GM23248 (cell line): ENCODE measurements around the gene SS18. TPM values are rescaled to one million over a fixed set of nuclear protein-coding genes. Genes with fewer than 3 reads are reported as not detected.
A peak's percentile ranks its signal among the peaks of the same experiment; 100 is the strongest.

ENCODE experiments used
- DNase-seq: peaks from one replicate; pipeline ENCODE4 v3.0.0-alpha.2; 2015
- H2AFZ ChIP-seq: fragments of 200-600 bp; sonication (generic); 2 replicates; pipeline ENCODE4 v1.6.1; 2016; ENCODE audit warnings: antibody characterized with exemption
- H3F3A ChIP-seq: fragments of 200-600 bp; sonication (generic); 2 replicates; pipeline ENCODE4 v1.6.1; 2016; ENCODE audit warnings: mild to moderate bottlenecking, antibody characterized with exemption, mixed run types; ENCODE audit not compliant: insufficient read depth
- H3K27ac ChIP-seq: fragments of 200-600 bp; sonication (generic); 2 replicates; pipeline ENCODE4 v1.5.1; 2016; ENCODE audit warnings: mild to moderate bottlenecking
- H3K27me3 ChIP-seq: fragments of 200-600 bp; sonication (generic); replicated peaks from 2 replicates; pipeline ENCODE4 v1.6.1; 2016; ENCODE audit warnings: mild to moderate bottlenecking; ENCODE audit not compliant: insufficient read depth
- H3K36me3 ChIP-seq: fragments of 200-600 bp; sonication (generic); 2 replicates; pipeline ENCODE4 v1.6.1; 2016; ENCODE audit warnings: low read depth, mild to moderate bottlenecking
- H3K4me1 ChIP-seq: fragments of 200-600 bp; sonication (generic); 2 replicates; pipeline ENCODE4 v1.6.1; 2016; ENCODE audit warnings: mild to moderate bottlenecking; ENCODE audit not compliant: insufficient read depth
- H3K4me2 ChIP-seq: fragments of 200-600 bp; sonication (generic); one replicate; pipeline ENCODE4 v1.6.1; 2016; ENCODE audit warnings: mild to moderate bottlenecking; ENCODE audit not compliant: unreplicated experiment
- H3K4me3 ChIP-seq: fragments of 200-600 bp; sonication (generic); 2 replicates; pipeline ENCODE4 v1.5.1; 2016; ENCODE audit warnings: mild to moderate bottlenecking
- H3K79me2 ChIP-seq: fragments of 200-600 bp; sonication (generic); 2 replicates; pipeline ENCODE4 v1.6.1; 2016; ENCODE audit warnings: mild to moderate bottlenecking; ENCODE audit not compliant: insufficient read depth
- H3K9ac ChIP-seq: fragments of 200-600 bp; sonication (generic); 2 replicates; pipeline ENCODE4 v1.6.1; 2016; ENCODE audit warnings: mild to moderate bottlenecking
- H3K9me2 ChIP-seq: fragments of 200-600 bp; sonication (generic); 2 replicates; pipeline ENCODE4 v1.6.1; 2016; ENCODE audit warnings: mixed run types, mild to moderate bottlenecking, moderate library complexity; ENCODE audit not compliant: insufficient read depth
- H3K9me3 ChIP-seq: fragments of 200-600 bp; sonication (generic); one replicate; pipeline ENCODE4 v1.6.1; 2017; ENCODE audit warnings: low read depth
- H4K20me1 ChIP-seq: fragments of 200-600 bp; sonication (generic); 2 replicates; pipeline ENCODE4 v1.6.0; 2016; ENCODE audit not compliant: insufficient read depth
- EZH2 ChIP-seq: fragments of 200-600 bp; sonication (generic); IDR thresholded peaks from 2 replicates; pipeline ENCODE4 v1.6.1; 2018; ENCODE audit warnings: antibody characterized with exemption, mild to moderate bottlenecking; ENCODE audit not compliant: insufficient read depth, poor library complexity, severe bottlenecking
- EZH2phosphoT487 ChIP-seq: fragments of 200-600 bp; sonication (generic); IDR thresholded peaks from 2 replicates; pipeline ENCODE4 v1.6.1; 2018; ENCODE audit warnings: antibody characterized with exemption, moderate library complexity, mild to moderate bottlenecking, low read depth; ENCODE audit not compliant: insufficient read depth
- WGBS, 2 experiments: methylation state at CpG; one replicate each; pipeline ENCODE4 v1.1.6; 2015 to 2017; ENCODE audit warnings: low lambda C conversion rate in 2 of 2, low coverage in 1 of 2; ENCODE audit errors: missing lambda C conversion rate in 2 of 2; 5-methylcytosine and 5-hydroxymethylcytosine counted together
- in situ Hi-C: fragments of 300-500 bp; cut with MboI; formaldehyde crosslinking; loops from 2 replicates; pipeline ENCODE4 v1.15.0; 2020
- polyA plus RNA-seq: library from polyadenylated mRNA; unstranded; fragments of >200 nt; fragmentation: Nextera tagmentation; extraction: Ambion mirVana; gene quantifications from 2 replicates; pipeline ENCODE4 v1.2.1, GENCODE V29; 2016
- total RNA-seq: library from RNA; depleted of rRNA; stranded (reverse); fragments of >200 nt; shearing (Covaris generic); gene quantifications from 2 replicates; pipeline ENCODE4 v1.2.3, GENCODE V29; 2014

SS18 gene
- total and polyA plus RNA-seq, 2 experiments from 2014 or later = 73.1 to 125 TPM

GRCh38 chr18:26003817-26004216 lies 86.6 kb downstream of the SS18 start:
- DNase-seq = no peak
- Histone ChIP-seq H3K9ac (no peak overlapping the region), H3K27me3 (no peaks in the 10 kb centered on the region), H3K9me2 (no peaks in the 10 kb centered on the region), H3K79me2 (no peaks in the 10 kb centered on the region), H3K9me3 (no peaks in the 10 kb centered on the region), H3K4me3 (no peak overlapping the region), H3F3A (peaks cover 16% of the 10 kb centered on the region; the same call in 1 of the 2 replicates), H4K20me1 (no peaks in the 10 kb centered on the region), H2AFZ (no peak overlapping the region), H3K36me3 (no peaks in the 10 kb centered on the region), H3K4me2 (no peak overlapping the region), H3K4me1 (no peaks in the 10 kb centered on the region), H3K27ac (no peak overlapping the region)
- TF ChIP-seq EZH2phosphoT487 (no peak), EZH2 (no peak)
- WGBS, 2 experiments = 71 to 74% methylated on average over 4 of the region's 4 CpGs
- in situ Hi-C loops = no loop called here

- no peaks in the 10 kb centered on the region for H3K4me1 ChIP-seq
- no peaks in the 10 kb centered on the region for H3K9me3 ChIP-seq
- H3K27me3 ChIP-seq = no peaks in the 10 kb centered on the region
- H3K4me3 ChIP-seq = no peak overlapping the region
- DNase-seq = peak; percentile 6
- H3K79me2 ChIP-seq = no peaks in the 10 kb centered on the region
- peaks cover 12% of the 10 kb centered on the region; the same call in 1 of the 2 replicates for H3F3A ChIP-seq
- no peaks in the 10 kb centered on the region for H4K20me1 ChIP-seq
- WGBS, 2 experiments = 68 to 83% methylated on average over 2 of the region's 2 CpGs
- no peak overlapping the region for H3K9ac ChIP-seq
- H3K9me2 ChIP-seq = no peaks in the 10 kb centered on the region
- H3K4me2 ChIP-seq = no peak overlapping the region
- H3K27ac ChIP-seq = no peak overlapping the region
- in situ Hi-C loops = no loop called here
- no peak overlapping the region for H2AFZ ChIP-seq
- TF ChIP-seq EZH2phosphoT487 (no peak), EZH2 (no peak)
- no peaks in the 10 kb centered on the region for H3K36me3 ChIP-seq
Observed at GRCh38 chr18:26003356-26003755, 87.1 kb downstream of the SS18 start.

GRCh38 chr18:26002375-26002910 lies 88.0 kb downstream of the SS18 start:
- in situ Hi-C loops = no loop called here
- Histone ChIP-seq H3K27me3 (no peaks in the 10 kb centered on the region), H3K9me3 (no peaks in the 10 kb centered on the region), H3F3A (peaks cover 8% of the 10 kb centered on the region; the same call in 1 of the 2 replicates), H3K4me3 (no peak overlapping the region), H3K9me2 (no peaks in the 10 kb centered on the region), H3K9ac (no peak overlapping the region), H4K20me1 (no peaks in the 10 kb centered on the region), H3K4me2 (no peak overlapping the region), H3K4me1 (no peaks in the 10 kb centered on the region), H3K36me3 (no peaks in the 10 kb centered on the region), H2AFZ (no peak overlapping the region), H3K79me2 (no peaks in the 10 kb centered on the region), H3K27ac (no peak overlapping the region)
- DNase-seq = no peak
- WGBS, 2 experiments = 91 to 100% methylated on average over 1 of the region's 1 CpG
- TF ChIP-seq EZH2phosphoT487 (no peak), EZH2 (no peak)

- Histone ChIP-seq H3K79me2 (no peaks in the 10 kb centered on the region), H3K4me1 (no peaks in the 10 kb centered on the region), H3K9ac (no peak overlapping the region), H3K27me3 (no peaks in the 10 kb centered on the region), H3K4me2 (no peak overlapping the region), H4K20me1 (no peaks in the 10 kb centered on the region), H2AFZ (no peak overlapping the region), H3K4me3 (no peak overlapping the region), H3K36me3 (no peaks in the 10 kb centered on the region), H3K9me3 (no peaks in the 10 kb centered on the region), H3K27ac (no peak overlapping the region), H3F3A (no peaks in the 10 kb centered on the region), H3K9me2 (no peaks in the 10 kb centered on the region)
- no peak for DNase-seq
- in situ Hi-C loops = no loop called here
- TF ChIP-seq EZH2 (no peak), EZH2phosphoT487 (no peak)
Observed at GRCh38 chr18:25998461-25998860, 92.0 kb downstream of the SS18 start.

- Histone ChIP-seq H2AFZ (no peak overlapping the region), H3K36me3 (no peaks in the 10 kb centered on the region), H3K4me3 (no peak overlapping the region), H3K9ac (no peak overlapping the region), H3K79me2 (no peaks in the 10 kb centered on the region), H3F3A (no peaks in the 10 kb centered on the region), H3K4me1 (no peaks in the 10 kb centered on the region), H3K27me3 (no peaks in the 10 kb centered on the region), H3K9me2 (no peaks in the 10 kb centered on the region), H4K20me1 (no peaks in the 10 kb centered on the region), H3K27ac (no peak overlapping the region), H3K4me2 (no peak overlapping the region), H3K9me3 (no peaks in the 10 kb centered on the region)
- in situ Hi-C loops = no loop called here
- TF ChIP-seq EZH2phosphoT487 (no peak), EZH2 (no peak)
- no peak for DNase-seq
- 66 to 68% methylated on average over 2 of the region's 2 CpGs for WGBS, 2 experiments
Observed at GRCh38 chr18:25992566-25992965, 97.8 kb downstream of the SS18 start.
